CD4-positive, CD25-positive, alpha-beta regulatory T cell (primary cell): Measurements from ENCODE around the gene CENPM. TPM values are rescaled to one million over a fixed set of nuclear protein-coding genes. Genes with fewer than 3 reads are reported as not detected.

Experiments
- ATAC-seq, 2 donors: fragments of 150-1000 bp; cut with Tn5 transposase; one replicate each; pipeline ENCODE4 v1.10.0; 2021; ENCODE audit warnings: low read depth in 2 of 2, moderate number of reproducible peaks in 2 of 2, moderate library complexity in 1 of 2
- DNase-seq, 3 donors: peaks; one replicate each; pipeline versions ENCODE4 v3.0.0 to v3.0.0-alpha.2; 2012 to 2022; ENCODE audit warnings: mixed read lengths in 1 of 3
- H3K27ac ChIP-seq: one replicate; pipeline ENCODE4 v1.7.0; 2013; ENCODE audit warnings: mild to moderate bottlenecking, low read length; ENCODE audit not compliant: insufficient read depth, poor library complexity, severe bottlenecking
- H3K27me3 ChIP-seq: one replicate; pipeline ENCODE4 v1.7.0; 2013; ENCODE audit warnings: low read length; ENCODE audit not compliant: control insufficient read depth, insufficient read depth
- H3K36me3 ChIP-seq: one replicate; pipeline ENCODE4 v1.7.0; 2013; ENCODE audit warnings: mild to moderate bottlenecking, low read length, moderate library complexity; ENCODE audit not compliant: control insufficient read depth, insufficient read depth
- H3K4me1 ChIP-seq: 2 replicates; pipeline ENCODE4 v1.7.0; 2013; ENCODE audit warnings: mild to moderate bottlenecking, low read length; ENCODE audit not compliant: insufficient read depth, control insufficient read depth, poor library complexity, severe bottlenecking
- H3K4me3 ChIP-seq: one replicate; pipeline ENCODE4 v1.7.0; 2013; ENCODE audit warnings: low read depth, mild to moderate bottlenecking, low read length, moderate library complexity
- H3K9me3 ChIP-seq, 2 experiments: 1 replicate in 1 of 2; 2 replicates in 1 of 2; pipeline ENCODE4 v1.7.0; 2013; ENCODE audit warnings: low read length in 2 of 2, mild to moderate bottlenecking in 1 of 2, moderate library complexity in 1 of 2; ENCODE audit not compliant: control insufficient read depth in 2 of 2
- H3K27ac Mint-ChIP-seq, 3 donors: one replicate each; pipeline ENCODE4 v1.8.0; 2020 to 2022; ENCODE audit warnings: mild to moderate bottlenecking in 3 of 3, mixed read lengths in 3 of 3, moderate library complexity in 2 of 3
- H3K27me3 Mint-ChIP-seq: one replicate; pipeline ENCODE4 v1.8.0; 2022; ENCODE audit warnings: mild to moderate bottlenecking, mixed read lengths
- H3K36me3 Mint-ChIP-seq: one replicate; pipeline ENCODE4 v1.8.0; 2020; ENCODE audit warnings: mixed read lengths
- H3K4me1 Mint-ChIP-seq, 4 donors: one replicate each; pipeline ENCODE4 v1.8.0; 2020 to 2022; ENCODE audit warnings: mixed read lengths in 4 of 4, mild to moderate bottlenecking in 1 of 4
- H3K4me3 Mint-ChIP-seq, 4 donors: one replicate each; pipeline ENCODE4 v1.8.0; 2020 to 2022; ENCODE audit warnings: mild to moderate bottlenecking in 4 of 4, mixed read lengths in 4 of 4, moderate library complexity in 3 of 4
- H3K9me3 Mint-ChIP-seq, 7 donors: one replicate each; pipeline ENCODE4 v1.8.0; 2020 to 2022; ENCODE audit warnings: mixed read lengths in 7 of 7, mild to moderate bottlenecking in 3 of 7, moderate library complexity in 2 of 7
- polyA plus RNA-seq, 4 donors: library from polyadenylated mRNA; unstranded; fragments of 300-500 nt; fragmentation: Illumina TruSeq; gene quantifications; one replicate each; pipeline ENCODE4 v1.2.3, GENCODE V29; 2021
- total RNA-seq: library from RNA; stranded (reverse); gene quantifications from one replicate; pipeline ENCODE4 v1.2.3, GENCODE V29; 2022

Gene CENPM
- total and polyA plus RNA-seq, 5 donors from 2014 or later, result 33.9 to 75.7 (median 64.4) TPM

DNA sequence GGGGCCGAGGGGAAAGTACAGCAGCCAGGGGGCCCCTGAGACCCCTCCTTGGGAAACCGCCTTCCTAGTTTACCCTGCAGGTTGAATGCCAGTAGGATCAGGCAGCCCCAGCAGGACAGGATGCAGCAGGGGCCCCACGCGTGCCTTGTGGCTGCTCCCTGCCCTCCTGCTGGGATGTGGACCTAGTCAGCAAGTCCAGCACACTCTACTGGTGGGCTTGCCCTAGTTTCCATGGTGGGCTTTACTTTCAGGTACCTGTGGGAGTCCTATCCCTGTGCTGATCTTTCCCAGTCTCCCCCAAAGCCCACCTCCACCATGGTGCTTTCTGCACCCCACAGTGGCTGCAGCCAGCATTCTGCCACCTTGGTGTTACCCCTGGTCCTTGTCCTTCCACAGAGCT is 54.2 kb downstream of the CENPM start:
- no peak overlapping the region for H3K27ac Mint-ChIP-seq
- no peak for ATAC-seq
- Histone ChIP-seq H3K9me3 (no peaks in the 10 kb centered on the region), H3K4me1 (no peaks in the 10 kb centered on the region), H3K27ac (no peak overlapping the region), H3K36me3 (peaks cover 57% of the 10 kb centered on the region), H3K4me3 (no peak overlapping the region), H3K27me3 (no peaks in the 10 kb centered on the region)
- no peaks in the 10 kb centered on the region for H3K4me1 Mint-ChIP-seq
- peaks cover 32% of the 10 kb centered on the region for H3K36me3 Mint-ChIP-seq
- no peak for DNase-seq
- H3K4me3 Mint-ChIP-seq, result no peak overlapping the region
- no peaks in the 10 kb centered on the region for H3K27me3 Mint-ChIP-seq
- H3K9me3 Mint-ChIP-seq, result no peaks in the 10 kb centered on the region

DNA sequence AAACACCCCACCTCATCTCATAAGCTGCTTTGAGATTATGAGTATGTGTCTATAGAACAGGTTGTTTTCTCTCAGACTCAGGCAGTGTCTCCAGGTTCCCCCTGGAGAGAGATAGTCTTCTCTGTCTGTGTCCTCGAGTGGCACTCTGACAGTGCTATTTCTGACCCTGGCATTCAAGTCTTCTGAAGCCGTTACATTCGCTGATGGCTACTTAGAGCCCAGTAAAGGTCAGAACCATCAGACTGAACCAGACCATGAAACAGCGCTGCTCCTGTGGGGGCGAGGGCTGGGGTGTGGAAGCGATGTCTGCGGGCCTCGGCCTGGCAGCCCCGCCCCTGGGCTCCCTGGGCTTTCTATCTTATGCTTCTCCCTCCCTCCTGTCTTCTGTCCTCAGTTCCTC is 55.5 kb downstream of the CENPM start:
- no peak overlapping the region for H3K4me3 Mint-ChIP-seq
- Histone ChIP-seq H3K27me3 (no peaks in the 10 kb centered on the region), H3K4me1 (no peaks in the 10 kb centered on the region), H3K9me3 (no peaks in the 10 kb centered on the region), H3K36me3 (peaks cover 52% of the 10 kb centered on the region), H3K4me3 (no peak overlapping the region), H3K27ac (no peak overlapping the region)
- no peaks in the 10 kb centered on the region for H3K4me1 Mint-ChIP-seq
- no peak overlapping the region for H3K27ac Mint-ChIP-seq
- H3K9me3 Mint-ChIP-seq, result no peaks in the 10 kb centered on the region
- H3K27me3 Mint-ChIP-seq, result no peaks in the 10 kb centered on the region
- peaks cover 35% of the 10 kb centered on the region for H3K36me3 Mint-ChIP-seq
- DNase-seq (no peak), ATAC-seq (no peak)

Other genes starting within 250 kb of the CENPM start
- 106 TPM for gene MEI1, start 247.6 kb downstream of the CENPM start, total RNA-seq
- gene MEI1, start 247.6 kb downstream of the CENPM start, polyA plus RNA-seq, result 100 to 1,000 TPM; 175 to 288 (median 253) TPM
- gene CCDC134, start 146.5 kb downstream of the CENPM start, total RNA-seq, result 21.1 TPM
- gene CCDC134, start 146.5 kb downstream of the CENPM start, polyA plus RNA-seq, result 1 to 10 TPM; 3.6 to 7.7 (median 5.3) TPM
- 98.6 TPM for gene SREBF2, start 114.0 kb downstream of the CENPM start, total RNA-seq
- 10 to 100 TPM; 12.8 to 14.7 (median 13.5) TPM for gene SREBF2, start 114.0 kb downstream of the CENPM start, polyA plus RNA-seq
- 0.27 TPM for gene SHISA8, start 32.1 kb downstream of the CENPM start, total RNA-seq
- under 1 TPM in 1 of 4 donors, not detected in 3; 0.28 TPM for gene SHISA8, start 32.1 kb downstream of the CENPM start, polyA plus RNA-seq
- gene TNFRSF13C, start 20.3 kb downstream of the CENPM start, total RNA-seq, result 10.1 TPM
- gene TNFRSF13C, start 20.3 kb downstream of the CENPM start, polyA plus RNA-seq, result 1 to 10 TPM; 1.2 to 3.6 (median 2.0) TPM
- 0.67 TPM for gene SEPTIN3, start 22.3 kb upstream of the CENPM start, total RNA-seq
- gene SEPTIN3, start 22.3 kb upstream of the CENPM start, polyA plus RNA-seq, result under 1 TPM in 3 of 4 donors, not detected in 1; 0.11 to 0.49 (median 0.39) TPM
- 2.9 TPM for gene WBP2NL, start 51.6 kb upstream of the CENPM start, total RNA-seq
- 1 to 10 TPM in 1 of 4 donors, under 1 TPM in 3; 0.46 to 1.5 (median 0.62) TPM for gene WBP2NL, start 51.6 kb upstream of the CENPM start, polyA plus RNA-seq
- 12.7 TPM for gene NAGA, start 123.7 kb upstream of the CENPM start, total RNA-seq
- gene NAGA, start 123.7 kb upstream of the CENPM start, polyA plus RNA-seq, result 10 to 100 TPM; 17.9 to 29.0 (median 26.0) TPM
- 1.8 TPM for gene PHETA2, start 127.1 kb upstream of the CENPM start, total RNA-seq
- gene PHETA2, start 127.1 kb upstream of the CENPM start, polyA plus RNA-seq, result 1 to 10 TPM; 1.5 to 2.6 (median 2.1) TPM
- gene SMDT1, start 132.5 kb upstream of the CENPM start, total RNA-seq, result 77.0 TPM
- 100 to 1,000 TPM; 114 to 263 (median 154) TPM for gene SMDT1, start 132.5 kb upstream of the CENPM start, polyA plus RNA-seq
- 60.2 TPM for gene NDUFA6, start 143.6 kb upstream of the CENPM start, total RNA-seq
- 100 to 1,000 TPM; 143 to 216 (median 165) TPM for gene NDUFA6, start 143.6 kb upstream of the CENPM start, polyA plus RNA-seq
- gene CYP2D6, start 183.7 kb upstream of the CENPM start, total RNA-seq, result 9.0 TPM
- gene CYP2D6, start 183.7 kb upstream of the CENPM start, polyA plus RNA-seq, result under 1 TPM in 2 of 4 donors, not detected in 2; 0.17 to 0.26 TPM